GM06990 (cell line): ENCODE data around the gene FAM219A.

Source experiments
- DNase-seq: peaks from one replicate; pipeline ENCODE4 v3.0.0-alpha.2; 2011; ENCODE audit not compliant: insufficient read length; ENCODE audit errors: extremely low read depth
- H3K27me3 ChIP-seq: replicated peaks from 2 replicates; pipeline ENCODE4 v1.6.0; 2011; ENCODE audit warnings: low read length; ENCODE audit not compliant: control insufficient read depth, insufficient read depth
- H3K36me3 ChIP-seq: 2 replicates; pipeline ENCODE4 v1.5.1; 2011; ENCODE audit warnings: low read length; ENCODE audit not compliant: control insufficient read depth, insufficient read depth
- H3K4me3 ChIP-seq: replicated peaks from 2 replicates; pipeline ENCODE4 v1.5.1; 2011; ENCODE audit warnings: low read depth, mild to moderate bottlenecking, control low read depth, low read length
- CTCF ChIP-seq: IDR thresholded peaks from 2 replicates; pipeline ENCODE4 v1.5.1; 2011; ENCODE audit warnings: low read length, control low read depth, mild to moderate bottlenecking, inconsistent platforms; ENCODE audit not compliant: insufficient read depth, poor library complexity, severe bottlenecking

Gene FAM219A

GRCh38 chr9:34428325-34428958 lies 29.9 kb downstream of the FAM219A start:
- no peaks in the 10 kb centered on the region for H3K36me3 ChIP-seq
- no peak for DNase-seq
- no peak for TF ChIP-seq CTCF
- H3K27me3 ChIP-seq: no peaks in the 10 kb centered on the region; the same call in 1 of the 2 replicates
- no peak overlapping the region for H3K4me3 ChIP-seq

- TF ChIP-seq CTCF: no peak
- H3K36me3 ChIP-seq: no peaks in the 10 kb centered on the region
- DNase-seq: no peak
- no peak overlapping the region for H3K4me3 ChIP-seq
- H3K27me3 ChIP-seq: no peaks in the 10 kb centered on the region; the same call in none of the 2 replicates
Observed at GRCh38 chr9:34426347-34427074, 31.9 kb downstream of the FAM219A start.

DNA sequence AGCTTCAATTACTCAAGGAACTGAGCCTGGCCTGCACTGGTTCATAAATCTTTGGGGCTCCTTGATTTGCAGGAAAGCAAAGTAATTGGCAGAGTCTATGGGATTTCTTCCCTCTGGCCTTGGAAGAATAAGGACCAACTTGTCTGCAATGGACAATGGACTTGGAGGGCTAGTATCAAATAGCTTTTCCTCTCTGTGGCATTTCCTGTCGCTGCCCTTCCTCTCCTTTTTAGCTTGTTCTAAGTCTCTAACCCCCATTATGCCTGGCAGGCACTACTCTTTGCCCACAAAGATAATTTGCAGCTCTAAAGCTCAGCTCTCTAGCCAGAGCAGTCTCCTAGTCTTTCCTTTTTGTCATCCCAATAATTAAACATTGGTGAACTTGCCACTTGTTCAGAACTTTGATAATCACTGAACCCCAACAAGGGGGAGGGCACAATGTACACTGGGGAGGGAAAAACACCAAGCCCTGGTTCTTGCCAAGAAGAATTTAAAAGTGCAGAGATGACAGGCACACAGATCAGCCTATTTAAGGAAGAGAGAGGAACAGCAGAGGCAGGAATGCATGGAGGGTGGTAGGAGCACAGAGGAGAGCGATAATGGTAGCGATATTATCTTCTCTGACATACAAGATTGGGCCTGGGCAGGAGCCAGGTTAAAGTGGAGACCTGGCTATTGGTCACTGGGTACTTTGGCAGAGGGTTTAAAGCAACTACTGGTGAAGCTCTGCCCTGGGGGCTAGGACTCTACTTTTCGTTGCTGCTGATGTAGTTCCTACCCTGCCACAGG lies 38.5 kb downstream of the FAM219A start:
- H3K27me3 ChIP-seq: no peaks in the 10 kb centered on the region; the same call in none of the 2 replicates
- H3K4me3 ChIP-seq: no peak overlapping the region
- no peaks in the 10 kb centered on the region for H3K36me3 ChIP-seq
- no peak for TF ChIP-seq CTCF
- no peak for DNase-seq

GRCh38 chr9:34417734-34418133 lies 40.6 kb downstream of the FAM219A start:
- no peak for DNase-seq
- TF ChIP-seq CTCF: no peak
- no peaks in the 10 kb centered on the region; the same call in none of the 2 replicates for H3K27me3 ChIP-seq
- no peak overlapping the region for H3K4me3 ChIP-seq
- H3K36me3 ChIP-seq: no peaks in the 10 kb centered on the region

- TF ChIP-seq CTCF: no peak
- Histone ChIP-seq H3K27me3 (no peaks in the 10 kb centered on the region; the same call in none of the 2 replicates), H3K4me3 (no peak overlapping the region), H3K36me3 (no peaks in the 10 kb centered on the region)
- no peak for DNase-seq
Observed at GRCh38 chr9:34413231-34413852, 45.0 kb downstream of the FAM219A start.
